ENCODE measurements around the gene DPP6. TPM values are rescaled to one million over a fixed set of nuclear protein-coding genes. Genes with fewer than 3 reads are reported as not detected.
"Not testable (repeated sequence)": the region's sequence is repeated elsewhere in the genome, so short reads cannot be mapped to it uniquely, and the experiment has no call there.

DPP6 gene
- total RNA-seq, 1 experiment from 2014 or later = not detected

GRCh38 chr7:154027805-154028204 is 24.4 kb upstream of the DPP6 start:
- H3K27ac Mint-ChIP-seq (ENCODE audit: unreplicated experiment); H3K4me1 ChIP-seq; H3K4me1 Mint-ChIP-seq (ENCODE audit: low read depth, unreplicated experiment); CTCF ChIA-PET; intact Hi-C loops (cut with micrococcal nuclease; ENCODE audit: unreplicated experiment); H3K36me3 ChIP-seq (ENCODE audit: control insufficient read depth, insufficient read depth, low read length); H3K4me3 Mint-ChIP-seq (ENCODE audit: unreplicated experiment); BruUV-seq (replicated peaks); DNase-seq; H3K9me3 Mint-ChIP-seq (ENCODE audit: unreplicated experiment); H3K36me3 Mint-ChIP-seq (ENCODE audit: insufficient read depth, unreplicated experiment); H3K9me3 ChIP-seq; H3K4me3 ChIP-seq (ENCODE audit: low read depth, low read length); POLR2A ChIA-PET; H3K27me3 Mint-ChIP-seq (ENCODE audit: insufficient read depth, unreplicated experiment); H3K27me3 ChIP-seq (replicated peaks; ENCODE audit: control insufficient read depth, insufficient read depth, low read length): not testable (repeated sequence)

- CTCF ChIA-PET; H3K27me3 Mint-ChIP-seq (ENCODE audit: insufficient read depth, unreplicated experiment); POLR2A ChIA-PET; H3K9me3 Mint-ChIP-seq (ENCODE audit: unreplicated experiment); H3K9me3 ChIP-seq; H3K4me3 Mint-ChIP-seq (ENCODE audit: unreplicated experiment); DNase-seq; H3K36me3 Mint-ChIP-seq (ENCODE audit: insufficient read depth, unreplicated experiment); intact Hi-C loops (cut with micrococcal nuclease; ENCODE audit: unreplicated experiment); BruUV-seq (replicated peaks); H3K4me1 ChIP-seq; H3K4me3 ChIP-seq (ENCODE audit: low read depth, low read length); H3K4me1 Mint-ChIP-seq (ENCODE audit: low read depth, unreplicated experiment); H3K36me3 ChIP-seq (ENCODE audit: control insufficient read depth, insufficient read depth, low read length); H3K27ac Mint-ChIP-seq (ENCODE audit: unreplicated experiment); H3K27me3 ChIP-seq (replicated peaks; ENCODE audit: control insufficient read depth, insufficient read depth, low read length): not testable (repeated sequence)
Measured at GRCh38 chr7:154030476-154031080, 21.6 kb upstream of the DPP6 start.

GRCh38 chr7:154039466-154040165 is 12.6 kb upstream of the DPP6 start:
- H3K27me3 Mint-ChIP-seq (ENCODE audit: insufficient read depth, unreplicated experiment); H3K4me1 Mint-ChIP-seq (ENCODE audit: low read depth, unreplicated experiment); H3K27me3 ChIP-seq (replicated peaks; ENCODE audit: control insufficient read depth, insufficient read depth, low read length); BruUV-seq (replicated peaks); H3K4me3 Mint-ChIP-seq (ENCODE audit: unreplicated experiment); H3K4me3 ChIP-seq (ENCODE audit: low read depth, low read length); CTCF ChIA-PET; H3K4me1 ChIP-seq; H3K9me3 ChIP-seq; POLR2A ChIA-PET; H3K27ac Mint-ChIP-seq (ENCODE audit: unreplicated experiment); intact Hi-C loops (cut with micrococcal nuclease; ENCODE audit: unreplicated experiment); H3K36me3 ChIP-seq (ENCODE audit: control insufficient read depth, insufficient read depth, low read length); H3K9me3 Mint-ChIP-seq (ENCODE audit: unreplicated experiment); H3K36me3 Mint-ChIP-seq (ENCODE audit: insufficient read depth, unreplicated experiment): not testable (repeated sequence)
- DNase-seq = peak; percentile 46 to 48

- H3K27ac Mint-ChIP-seq (ENCODE audit: unreplicated experiment); H3K36me3 Mint-ChIP-seq (ENCODE audit: insufficient read depth, unreplicated experiment); H3K4me3 Mint-ChIP-seq (ENCODE audit: unreplicated experiment); H3K27me3 Mint-ChIP-seq (ENCODE audit: insufficient read depth, unreplicated experiment); H3K9me3 ChIP-seq; intact Hi-C loops (cut with micrococcal nuclease; ENCODE audit: unreplicated experiment); H3K4me1 Mint-ChIP-seq (ENCODE audit: low read depth, unreplicated experiment); H3K9me3 Mint-ChIP-seq (ENCODE audit: unreplicated experiment); DNase-seq; H3K36me3 ChIP-seq (ENCODE audit: control insufficient read depth, insufficient read depth, low read length); H3K27me3 ChIP-seq (replicated peaks; ENCODE audit: control insufficient read depth, insufficient read depth, low read length); H3K4me3 ChIP-seq (ENCODE audit: low read depth, low read length); H3K4me1 ChIP-seq; POLR2A ChIA-PET; BruUV-seq (replicated peaks); CTCF ChIA-PET: not testable (repeated sequence)
Measured at GRCh38 chr7:154050394-154050793, 1.8 kb upstream of the DPP6 start.

GRCh38 chr7:154051006-154051642 is 1.1 kb upstream of the DPP6 start:
- intact Hi-C loops (cut with micrococcal nuclease; ENCODE audit: unreplicated experiment); DNase-seq; CTCF ChIA-PET; BruUV-seq (replicated peaks); H3K9me3 Mint-ChIP-seq (ENCODE audit: unreplicated experiment); H3K9me3 ChIP-seq; H3K27ac Mint-ChIP-seq (ENCODE audit: unreplicated experiment); H3K4me3 ChIP-seq (ENCODE audit: low read depth, low read length); H3K36me3 ChIP-seq (ENCODE audit: control insufficient read depth, insufficient read depth, low read length); H3K4me3 Mint-ChIP-seq (ENCODE audit: unreplicated experiment); H3K27me3 Mint-ChIP-seq (ENCODE audit: insufficient read depth, unreplicated experiment); H3K36me3 Mint-ChIP-seq (ENCODE audit: insufficient read depth, unreplicated experiment); H3K4me1 ChIP-seq; H3K27me3 ChIP-seq (replicated peaks; ENCODE audit: control insufficient read depth, insufficient read depth, low read length); POLR2A ChIA-PET; H3K4me1 Mint-ChIP-seq (ENCODE audit: low read depth, unreplicated experiment): not testable (repeated sequence)

GRCh38 chr7:154052530-154053252 is 493 bp downstream of the DPP6 start:
- BruUV-seq (replicated peaks); intact Hi-C loops (cut with micrococcal nuclease; ENCODE audit: unreplicated experiment); H3K27me3 ChIP-seq (replicated peaks; ENCODE audit: control insufficient read depth, insufficient read depth, low read length); H3K36me3 ChIP-seq (ENCODE audit: control insufficient read depth, insufficient read depth, low read length); POLR2A ChIA-PET; H3K9me3 Mint-ChIP-seq (ENCODE audit: unreplicated experiment); DNase-seq; H3K4me1 Mint-ChIP-seq (ENCODE audit: low read depth, unreplicated experiment); H3K27me3 Mint-ChIP-seq (ENCODE audit: insufficient read depth, unreplicated experiment); H3K27ac Mint-ChIP-seq (ENCODE audit: unreplicated experiment); H3K4me1 ChIP-seq; CTCF ChIA-PET; H3K4me3 Mint-ChIP-seq (ENCODE audit: unreplicated experiment); H3K4me3 ChIP-seq (ENCODE audit: low read depth, low read length); H3K9me3 ChIP-seq; H3K36me3 Mint-ChIP-seq (ENCODE audit: insufficient read depth, unreplicated experiment): not testable (repeated sequence)

Measured in Caco-2 (cell line).